ENCODE data around the gene KMT2E.

Gene KMT2E

GRCh38 chr7:105088456-105088855 is 74.5 kb downstream of the KMT2E start:
- no peak for DNase-seq

GRCh38 chr7:105094966-105095365 is 81.0 kb downstream of the KMT2E start:
- DNase-seq: no peak

- DNase-seq: no peak
These were observed 82.3 kb downstream of the KMT2E start for GRCh38 chr7:105096306-105096705.

- DNase-seq: peak; percentile 15
These were observed 83.6 kb downstream of the KMT2E start for GRCh38 chr7:105097619-105098018.

- DNase-seq: no peak
These were observed 85.0 kb downstream of the KMT2E start for GRCh38 chr7:105098863-105099515.

- DNase-seq: no peak
These were observed 87.9 kb downstream of the KMT2E start for GRCh38 chr7:105101864-105102263.

GRCh38 chr7:105102557-105103352 is 88.8 kb downstream of the KMT2E start:
- DNase-seq: no peak

- no peak for DNase-seq
These were observed 91.6 kb downstream of the KMT2E start for GRCh38 chr7:105105579-105105978.

- no peak for DNase-seq
These were observed 92.5 kb downstream of the KMT2E start for GRCh38 chr7:105106473-105106872.

- no peak for DNase-seq
These were observed 93.5 kb downstream of the KMT2E start for GRCh38 chr7:105107458-105107857.

- DNase-seq: no peak
These were observed 98.7 kb downstream of the KMT2E start for GRCh38 chr7:105112440-105113418.

- no peak for DNase-seq
These were observed 104.9 kb downstream of the KMT2E start for GRCh38 chr7:105118612-105119600.

GRCh38 chr7:105122619-105123018 is 108.6 kb downstream of the KMT2E start:
- no peak for DNase-seq

- DNase-seq: no peak
These were observed 111.7 kb downstream of the KMT2E start for GRCh38 chr7:105125745-105126144.

- no peak for DNase-seq
These were observed 112.5 kb downstream of the KMT2E start for GRCh38 chr7:105126436-105126975.

- no peak for DNase-seq
These were observed 113.2 kb downstream of the KMT2E start for GRCh38 chr7:105127179-105127578.

GRCh38 chr7:105130048-105130447 is 116.0 kb downstream of the KMT2E start:
- DNase-seq: no peak

- no peak for DNase-seq
These were observed 116.6 kb downstream of the KMT2E start for GRCh38 chr7:105130580-105130979.

- DNase-seq: no peak
These were observed 117.1 kb downstream of the KMT2E start for GRCh38 chr7:105131033-105131656.

- no peak for DNase-seq
These were observed 117.9 kb downstream of the KMT2E start for GRCh38 chr7:105131890-105132289.

GRCh38 chr7:105132335-105132734 is 118.3 kb downstream of the KMT2E start:
- DNase-seq: no peak
